Activated CD4-positive, alpha-beta memory T cell treated with anti-CD3 and anti-CD28 coated beads, Interleukin-2, amount 10 ng/mL, durations not matched to agents 7 days and 5 days (primary cell): ENCODE data around the gene CYTH2. TPM values are rescaled to one million over a fixed set of nuclear protein-coding genes. Genes with fewer than 3 reads are reported as not detected.

Experiments
- CTCF ChIA-PET: fragments of 350-600 bp; sonication (Branson Sonifier 250); formaldehyde crosslinking; loops from one replicate; lab custom pipeline; 2021; ENCODE audit warnings: antibody characterized with exemption, inconsistent platforms; lab: Charles Lee
- POLR2A ChIA-PET: fragments of 350-600 bp; sonication (Branson Sonifier 250); formaldehyde crosslinking; loops from one replicate; lab custom pipeline; 2021; ENCODE audit warnings: antibody characterized with exemption; lab: Charles Lee
- DNase-seq: peaks from one replicate; pipeline ENCODE4 v3.0.0-alpha.2; 2020
- H3K27ac Mint-ChIP-seq: one replicate; pipeline ENCODE4 v1.8.0; 2021; ENCODE audit warnings: mild to moderate bottlenecking, mixed read lengths
- H3K27me3 Mint-ChIP-seq: one replicate; pipeline ENCODE4 v1.8.0; 2021; ENCODE audit warnings: mixed read lengths
- H3K36me3 Mint-ChIP-seq: one replicate; pipeline ENCODE4 v1.8.0; 2021; ENCODE audit warnings: low read depth, mixed read lengths
- H3K4me1 Mint-ChIP-seq: one replicate; pipeline ENCODE4 v1.8.0; 2021; ENCODE audit warnings: mixed read lengths
- H3K4me3 Mint-ChIP-seq: one replicate; pipeline ENCODE4 v1.8.0; 2021; ENCODE audit warnings: mild to moderate bottlenecking, mixed read lengths
- H3K9me3 Mint-ChIP-seq: one replicate; pipeline ENCODE4 v1.8.0; 2021; ENCODE audit warnings: mixed read lengths
- total RNA-seq, 2 experiments: library from RNA; stranded (reverse); gene quantifications; one replicate each; pipeline ENCODE4 v1.2.3, GENCODE V29; 2021

Gene CYTH2
- 10 to 100 TPM; 53.2 to 55.3 TPM for total RNA-seq

DNA sequence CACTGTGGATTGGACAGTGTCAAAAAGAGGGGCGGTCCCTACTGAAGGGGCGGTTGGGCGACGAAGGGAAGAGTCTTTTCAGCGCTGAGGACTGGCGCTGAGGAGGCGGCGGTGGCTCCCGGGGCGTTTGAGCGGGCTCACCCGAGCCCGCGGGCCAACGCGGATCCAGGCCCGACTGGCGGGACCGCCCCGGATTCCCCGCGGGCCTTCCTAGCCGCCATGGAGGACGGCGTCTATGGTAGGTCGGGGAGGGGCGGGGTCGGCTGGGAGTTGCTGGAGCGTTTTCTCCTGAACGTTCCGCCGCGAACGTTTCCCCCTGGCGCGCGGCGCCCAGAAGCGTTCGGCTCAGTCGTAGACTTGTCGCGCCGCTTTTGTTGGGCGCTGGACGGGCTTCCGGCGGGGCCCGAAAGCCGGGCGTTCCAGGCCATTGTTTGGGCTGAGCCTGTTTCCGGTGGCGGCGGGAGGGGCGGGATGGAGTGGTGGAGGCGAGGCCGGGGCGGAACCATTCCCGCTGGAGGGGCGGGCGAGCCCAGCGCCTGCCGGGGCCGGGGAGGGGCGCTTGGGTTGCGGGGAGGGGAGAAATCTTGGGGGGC is at the start of gene CYTH2:
TSS of gene CYTH2 (plus strand) at position 81 of the 593 bp plus-strand sequence. CDS start at position 220, 139 bp downstream.
- Mint-ChIP-seq H3K9me3 (no peaks in the 10 kb centered on the region), H3K27me3 (no peaks in the 10 kb centered on the region), H3K36me3 (peaks cover 25% of the 10 kb centered on the region), H3K4me3 (peak within 1 kb of the TSS; percentile 79), H3K27ac (peak within 1 kb of the TSS; percentile 74), H3K4me1 (peaks cover 35% of the 10 kb centered on the region)
- peak; percentile 82 for DNase-seq
- CTCF ChIA-PET = interaction anchor here (0.7 to 1.5 kb wide), 3 partner anchors 18 to 78 kb away, joined by 3 to 5 read pairs (median 3); partner anchors contain the start of gene KDELR1
- POLR2A ChIA-PET = interaction anchor here (0.9 to 1.1 kb wide), 5 partner anchors 9 to 149 kb away, joined by 3 to 6 read pairs (median 3); no protein-coding TSS in a partner anchor

- H3K4me1 Mint-ChIP-seq = peaks cover 18% of the 10 kb centered on the region
- DNase-seq = no peak
- H3K36me3 Mint-ChIP-seq = no peaks in the 10 kb centered on the region
- H3K27me3 Mint-ChIP-seq = peaks cover 9% of the 10 kb centered on the region
- ChIA-PET POLR2A (no interaction called here), CTCF (no interaction called here)
- no peak overlapping the region for H3K27ac Mint-ChIP-seq
- H3K9me3 Mint-ChIP-seq = no peaks in the 10 kb centered on the region
- no peak overlapping the region for H3K4me3 Mint-ChIP-seq
Observed at GRCh38 chr19:48421548-48421947, 47.6 kb upstream of the CYTH2 start.

GRCh38 chr19:48424694-48425219 is 44.4 kb upstream of the CYTH2 start:
- ChIA-PET CTCF (no interaction called here), POLR2A (no interaction called here)
- H3K4me1 Mint-ChIP-seq = peaks cover 5% of the 10 kb centered on the region
- H3K27me3 Mint-ChIP-seq = peaks cover 6% of the 10 kb centered on the region
- H3K27ac Mint-ChIP-seq = no peak overlapping the region
- H3K36me3 Mint-ChIP-seq = no peaks in the 10 kb centered on the region
- DNase-seq = no peak
- no peak overlapping the region for H3K4me3 Mint-ChIP-seq
- H3K9me3 Mint-ChIP-seq = no peaks in the 10 kb centered on the region

DNA sequence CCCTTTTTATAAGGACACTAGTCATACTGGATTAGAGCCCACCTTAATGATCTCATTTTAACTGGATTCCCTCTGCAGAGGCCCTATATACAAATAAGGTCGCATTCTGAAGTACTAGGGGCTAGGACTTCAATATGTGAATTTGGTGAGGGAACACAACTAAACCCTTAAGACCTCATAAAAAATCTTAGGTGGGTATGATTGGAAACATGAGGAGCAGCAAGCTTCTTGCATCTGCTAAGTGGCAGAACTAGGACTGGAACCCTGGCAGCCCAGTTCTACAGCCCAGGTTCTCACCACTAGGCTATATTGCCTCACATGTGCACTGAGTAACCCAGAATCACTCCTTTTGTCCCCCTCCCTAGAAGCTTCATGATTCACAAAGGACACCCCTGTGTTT is 40.5 kb upstream of the CYTH2 start:
- CTCF ChIA-PET = interaction anchor here (0.6 kb wide), 1 partner anchor 140 kb away, joined by 3 read pairs; no protein-coding TSS in a partner anchor

DNA sequence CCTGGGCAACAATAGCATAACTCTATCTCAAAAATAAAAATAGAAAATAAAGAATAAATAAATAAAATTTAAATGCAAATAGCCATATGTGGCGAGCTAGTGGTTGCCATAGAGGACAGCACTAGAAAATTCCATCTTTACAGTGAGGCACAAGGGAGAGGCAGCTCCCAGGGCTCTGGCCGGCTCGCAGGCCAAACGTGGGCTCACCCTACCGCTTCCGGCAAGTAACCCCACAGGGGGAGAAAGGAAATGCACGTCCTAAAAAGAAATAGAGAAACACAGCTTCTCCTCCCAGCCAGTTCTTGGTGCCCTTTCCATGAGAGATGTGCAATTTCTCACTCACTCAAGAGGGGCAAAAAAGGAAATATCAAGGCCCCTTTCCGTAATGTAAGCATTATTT is 35.8 kb upstream of the CYTH2 start:
- H3K36me3 Mint-ChIP-seq = no peaks in the 10 kb centered on the region
- POLR2A ChIA-PET = no interaction called here

More for the DNA sequence above, 40.5 kb upstream of the CYTH2 start:
- H3K4me3 Mint-ChIP-seq = no peak overlapping the region
- no peak for DNase-seq
- no peaks in the 10 kb centered on the region for H3K36me3 Mint-ChIP-seq
- H3K27me3 Mint-ChIP-seq = peaks cover 6% of the 10 kb centered on the region
- peaks cover 5% of the 10 kb centered on the region for H3K4me1 Mint-ChIP-seq
- POLR2A ChIA-PET = no interaction called here
- no peaks in the 10 kb centered on the region for H3K9me3 Mint-ChIP-seq
- no peak overlapping the region for H3K27ac Mint-ChIP-seq

DNA sequence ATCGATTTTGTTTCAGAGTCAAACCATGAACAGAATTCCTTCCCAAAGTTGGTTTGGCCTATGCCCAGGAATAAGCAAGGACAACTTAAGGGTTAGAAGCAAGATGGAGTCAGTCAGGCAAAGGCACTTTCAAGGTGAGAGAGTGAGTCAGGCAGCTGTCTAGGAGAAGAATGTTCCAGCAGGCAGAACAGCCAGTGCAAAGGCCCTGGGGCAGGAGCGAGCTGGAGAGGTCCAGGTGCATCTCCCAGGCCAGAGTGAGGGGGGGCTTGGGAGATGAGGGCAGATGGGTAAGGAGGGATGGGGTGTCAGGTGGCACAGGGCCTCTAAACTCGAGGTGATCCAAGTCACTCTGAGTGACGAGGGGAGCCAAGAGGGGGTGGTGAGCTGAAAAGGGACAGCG is 32.6 kb upstream of the CYTH2 start:
- Mint-ChIP-seq H3K4me3 (no peak overlapping the region), H3K27me3 (peaks cover 21% of the 10 kb centered on the region), H3K27ac (no peak overlapping the region), H3K36me3 (no peaks in the 10 kb centered on the region), H3K4me1 (peaks cover 1% of the 10 kb centered on the region), H3K9me3 (no peaks in the 10 kb centered on the region)
- no peak for DNase-seq
- ChIA-PET POLR2A (no interaction called here), CTCF (interaction anchor here (1.1 kb wide), 1 partner anchor 10 kb away, joined by 4 read pairs; the partner anchor contains the start of gene GRWD1)

More for the DNA sequence above, 35.8 kb upstream of the CYTH2 start:
- no peak overlapping the region for H3K27ac Mint-ChIP-seq
- H3K27me3 Mint-ChIP-seq = peaks cover 17% of the 10 kb centered on the region
- CTCF ChIA-PET = no interaction called here
- H3K9me3 Mint-ChIP-seq = no peaks in the 10 kb centered on the region
- H3K4me3 Mint-ChIP-seq = no peak overlapping the region
- no peak for DNase-seq
- no peaks in the 10 kb centered on the region for H3K4me1 Mint-ChIP-seq

DNA sequence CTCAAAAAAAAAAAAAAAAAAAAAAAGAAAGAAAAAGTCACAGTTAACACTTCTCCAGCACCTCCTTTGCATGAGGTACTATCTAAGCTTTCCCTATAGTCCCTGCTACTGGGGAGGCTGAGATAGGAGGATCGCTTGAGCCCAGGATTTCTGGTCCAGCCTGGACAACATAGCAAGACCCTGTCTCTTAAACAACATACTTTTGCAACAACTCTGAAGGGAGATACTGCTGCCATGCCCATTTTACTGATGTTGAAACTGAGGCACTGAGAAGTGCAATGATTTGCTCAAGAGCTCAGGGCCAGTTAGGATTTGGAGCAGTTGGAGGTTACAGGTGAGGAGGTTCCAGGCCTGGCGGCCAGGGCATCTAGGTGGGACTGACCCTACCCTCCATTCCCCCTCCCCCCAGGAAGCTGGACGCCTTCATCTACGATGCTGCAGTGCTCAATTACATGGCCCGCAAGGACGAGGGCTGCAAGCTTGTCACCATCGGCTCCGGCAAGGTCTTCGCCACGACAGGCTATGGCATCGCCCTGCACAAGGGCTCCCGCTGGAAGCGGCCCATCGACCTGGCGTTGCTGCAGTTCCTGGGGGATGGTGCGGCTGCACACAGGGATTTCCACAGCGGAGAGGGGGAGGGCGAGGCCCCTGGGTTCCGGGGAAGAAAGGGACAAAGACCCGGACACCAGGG is 27.7 kb upstream of the CYTH2 start:
- peaks cover 2% of the 10 kb centered on the region for H3K36me3 Mint-ChIP-seq
- peaks cover 33% of the 10 kb centered on the region for H3K27me3 Mint-ChIP-seq
- DNase-seq = no peak
- H3K27ac Mint-ChIP-seq = no peak overlapping the region
- H3K4me3 Mint-ChIP-seq = no peak overlapping the region
- CTCF ChIA-PET = no interaction called here
- POLR2A ChIA-PET = interaction anchor here (1.1 kb wide), 1 partner anchor 46 kb away, joined by 3 read pairs; no protein-coding TSS in a partner anchor
- H3K4me1 Mint-ChIP-seq = peaks cover 31% of the 10 kb centered on the region
- H3K9me3 Mint-ChIP-seq = no peaks in the 10 kb centered on the region

GRCh38 chr19:48442116-48443035 is 26.8 kb upstream of the CYTH2 start:
- DNase-seq = no peak
- Mint-ChIP-seq H3K27ac (no peak overlapping the region), H3K4me1 (peaks cover 35% of the 10 kb centered on the region), H3K4me3 (no peak overlapping the region), H3K27me3 (peaks cover 32% of the 10 kb centered on the region), H3K9me3 (no peaks in the 10 kb centered on the region), H3K36me3 (peaks cover 5% of the 10 kb centered on the region)
- ChIA-PET POLR2A (no interaction called here), CTCF (no interaction called here)

GRCh38 chr19:48443256-48443655 is 25.9 kb upstream of the CYTH2 start:
- peaks cover 41% of the 10 kb centered on the region for H3K4me1 Mint-ChIP-seq
- peaks cover 12% of the 10 kb centered on the region for H3K36me3 Mint-ChIP-seq
- no peak overlapping the region for H3K27ac Mint-ChIP-seq
- H3K9me3 Mint-ChIP-seq = no peaks in the 10 kb centered on the region
- DNase-seq = no peak
- peaks cover 25% of the 10 kb centered on the region for H3K27me3 Mint-ChIP-seq
- ChIA-PET POLR2A (interaction anchor here (1.7 kb wide), 1 partner anchor 69 kb away, joined by 4 read pairs; the partner anchor contains the start of gene LMTK3), CTCF (no interaction called here)
- H3K4me3 Mint-ChIP-seq = no peak overlapping the region

DNA sequence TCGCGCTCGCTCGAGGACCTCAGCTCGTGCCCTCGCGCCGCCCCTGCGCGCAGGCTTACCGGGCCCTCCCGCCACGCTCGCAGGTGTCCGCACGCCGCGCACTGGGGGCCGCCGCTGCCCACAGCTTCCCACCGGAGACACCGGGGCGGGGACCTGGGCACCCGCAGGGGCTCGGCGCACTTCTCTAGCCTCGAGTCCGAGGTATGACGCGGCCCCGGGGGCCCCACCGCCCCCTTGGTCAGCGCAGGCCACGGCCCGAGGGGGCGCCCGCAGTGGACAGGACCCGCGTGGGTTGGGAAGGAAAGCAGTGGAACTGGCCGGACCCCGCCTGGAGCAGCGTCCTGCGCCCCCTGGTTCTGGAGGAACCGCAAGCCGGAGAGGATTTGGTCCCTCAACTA is 25.4 kb upstream of the CYTH2 start:
- no peak overlapping the region for H3K4me3 Mint-ChIP-seq
- CTCF ChIA-PET = interaction anchor here (0.6 kb wide), 1 partner anchor 40 kb away, joined by 3 read pairs; no protein-coding TSS in a partner anchor
- H3K9me3 Mint-ChIP-seq = no peaks in the 10 kb centered on the region
- peaks cover 25% of the 10 kb centered on the region for H3K27me3 Mint-ChIP-seq
- DNase-seq = no peak
- no peak overlapping the region for H3K27ac Mint-ChIP-seq
- H3K4me1 Mint-ChIP-seq = peaks cover 42% of the 10 kb centered on the region
- POLR2A ChIA-PET = interaction anchor here (1.4 to 1.7 kb wide), 2 partner anchors 69 to 80 kb away, joined by 3 to 4 read pairs; partner anchors contain the start of genes LMTK3, SYNGR4 and TMEM143
- H3K36me3 Mint-ChIP-seq = peaks cover 17% of the 10 kb centered on the region

DNA sequence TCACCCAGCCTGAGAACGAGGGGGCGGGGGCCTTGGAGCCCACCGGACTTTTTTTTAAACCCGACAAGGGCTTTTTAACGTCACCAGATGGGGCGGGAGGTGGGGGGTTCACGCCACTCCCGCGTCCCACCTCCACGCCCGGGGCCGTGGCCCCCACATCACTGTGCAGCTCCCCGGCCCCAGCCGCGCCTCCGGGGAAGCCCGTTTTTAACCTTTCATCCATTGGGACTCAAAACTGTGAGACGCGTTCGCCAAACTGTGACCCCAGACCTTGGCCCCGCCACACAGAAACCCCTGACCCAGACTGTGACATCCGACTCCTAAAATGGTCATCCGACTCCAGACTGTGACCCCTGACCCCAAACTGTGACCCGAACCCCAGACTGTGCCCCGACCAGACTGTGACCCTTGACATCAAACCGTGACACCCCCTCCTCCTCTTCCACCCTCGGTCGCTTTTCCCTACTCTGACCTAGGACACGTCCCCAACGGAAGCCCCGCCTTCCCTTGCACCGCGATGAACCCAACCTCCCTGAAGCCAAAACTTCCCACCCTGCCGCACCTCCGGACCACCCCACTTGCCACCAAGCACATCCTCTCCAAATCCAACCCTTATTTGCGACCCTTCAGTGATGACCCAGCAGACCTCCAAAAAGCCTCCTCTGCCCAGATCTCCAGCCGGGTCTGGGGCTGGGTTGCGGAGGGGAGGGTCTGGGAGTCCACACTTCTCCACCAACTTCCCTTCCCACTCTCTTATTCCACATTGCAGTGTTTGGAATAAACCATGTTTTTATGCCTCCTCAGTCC is 24.8 kb upstream of the CYTH2 start:
- ChIA-PET CTCF (interaction anchor here (0.6 to 1.1 kb wide), 3 partner anchors 41 to 53 kb away, joined by 3 read pairs; partner anchors contain the start of gene KDELR1), POLR2A (interaction anchor here (0.8 to 1.7 kb wide), 3 partner anchors 13 to 80 kb away, joined by 3 to 4 read pairs (median 3); partner anchors contain the start of genes LMTK3, SYNGR4 and TMEM143)
- H3K36me3 Mint-ChIP-seq = peaks cover 19% of the 10 kb centered on the region
- H3K4me3 Mint-ChIP-seq = peak overlapping the region; percentile 83
- peaks cover 42% of the 10 kb centered on the region for H3K4me1 Mint-ChIP-seq
- DNase-seq = no peak
- no peak overlapping the region for H3K27ac Mint-ChIP-seq
- peaks cover 25% of the 10 kb centered on the region for H3K27me3 Mint-ChIP-seq
- H3K9me3 Mint-ChIP-seq = no peaks in the 10 kb centered on the region
